H1 (cell line): ENCODE data around the gene ARMC7. TPM values are rescaled to one million over a fixed set of nuclear protein-coding genes. Genes with fewer than 3 reads are reported as not detected.

Source experiments
- CTCF ChIA-PET: fragments of 300-600 bp; sonication (Branson Sonifier 250); formaldehyde crosslinking; loops from one replicate; lab custom pipeline; 2021; ENCODE audit not compliant: partially characterized antibody; lab: Charles Lee
- POLR2A ChIA-PET: fragments of 300-600 bp; sonication (Branson Sonifier 250); formaldehyde crosslinking; loops from one replicate; lab custom pipeline; 2021; ENCODE audit warnings: inconsistent platforms; ENCODE audit not compliant: partially characterized antibody; lab: Charles Lee
- DNase-seq, 2 experiments: peaks; one replicate each; pipeline versions ENCODE4 v3.0.0 to v3.0.0-alpha.2; 2010 to 2022; ENCODE audit warnings: low spot score in 2 of 2, low read depth in 1 of 2, mixed read lengths in 1 of 2
- FAIRE-seq: peaks from 2 replicates; lab custom pipeline; 2011; peaks lifted over from hg19 to GRCh38; lab: Jason Lieb, UNC
- H2AFZ ChIP-seq: 2 replicates; pipeline ENCODE4 v1.8.1; 2012; ENCODE audit warnings: low read length, inconsistent platforms
- H2AK5ac ChIP-seq: 2 replicates; pipeline ENCODE4 v1.6.1; 2013; ENCODE audit warnings: low read depth, low read length
- H2BK120ac ChIP-seq: replicated peaks from 2 replicates; pipeline ENCODE3; 2013; ENCODE audit warnings: low read depth, low read length, inconsistent platforms
- H2BK12ac ChIP-seq: 2 replicates; pipeline ENCODE4 v1.6.1; 2013; ENCODE audit warnings: low read depth, low read length
- H2BK15ac ChIP-seq: 2 replicates; pipeline ENCODE4 v1.6.1; 2013; ENCODE audit warnings: low read length
- H2BK20ac ChIP-seq: 2 replicates; pipeline ENCODE4 v1.6.1; 2013; ENCODE audit warnings: low read length
- H2BK5ac ChIP-seq: 2 replicates; pipeline ENCODE4 v1.6.1; 2013; ENCODE audit warnings: low read depth, low read length
- H3K14ac ChIP-seq: 2 replicates; pipeline ENCODE4 v1.6.1; 2013; ENCODE audit warnings: inconsistent platforms; ENCODE audit not compliant: insufficient read length
- H3K18ac ChIP-seq: 2 replicates; pipeline ENCODE4 v1.6.1; 2013; ENCODE audit warnings: low read length; ENCODE audit errors: extremely low read depth
- H3K23ac ChIP-seq: 2 replicates; pipeline ENCODE4 v1.6.1; 2013; ENCODE audit warnings: inconsistent platforms; ENCODE audit not compliant: insufficient read length
- H3K23me2 ChIP-seq: 2 replicates; pipeline ENCODE4 v1.6.1; 2013; ENCODE audit warnings: low read depth, low read length
- H3K27ac ChIP-seq: 2 replicates; pipeline ENCODE4 v1.6.1; 2011; ENCODE audit warnings: low read depth, low read length, inconsistent platforms
- H3K27me3 ChIP-seq, 4 experiments: replicated peaks in 1 of 4; 1 replicate in 1 of 4; 2 replicates in 3 of 4; pipeline versions ENCODE4 v1.6.1 to v1.8.1; 2011 to 2013; ENCODE audit warnings: low read length in 3 of 4, mild to moderate bottlenecking in 3 of 4, inconsistent platforms in 2 of 4, mixed read lengths in 2 of 4, moderate library complexity in 1 of 4; ENCODE audit not compliant: control insufficient read depth in 3 of 4, insufficient read depth in 3 of 4; ENCODE audit errors: extremely low read depth in 1 of 4
- H3K36me3 ChIP-seq, 4 experiments: 2 replicates each; pipeline versions ENCODE4 v1.6.1 to v1.8.1; 2011 to 2013; ENCODE audit warnings: mild to moderate bottlenecking in 4 of 4, low read length in 3 of 4, moderate library complexity in 2 of 4, control low read depth in 1 of 4, inconsistent platforms in 1 of 4; ENCODE audit not compliant: insufficient read depth in 4 of 4, control insufficient read depth in 2 of 4
- H3K4ac ChIP-seq: replicated peaks from 2 replicates; pipeline ENCODE3; 2013; ENCODE audit warnings: low read length, low read depth, mixed read lengths, inconsistent platforms; ENCODE audit not compliant: insufficient read length
- H3K4me1 ChIP-seq, 4 experiments: replicated peaks in 1 of 4; 1 replicate in 1 of 4; 2 replicates in 3 of 4; pipeline versions ENCODE4 v1.6.1 to v1.8.1; 2011 to 2013; ENCODE audit warnings: low read length in 3 of 4, inconsistent platforms in 2 of 4, mixed read lengths in 1 of 4; ENCODE audit not compliant: insufficient read depth in 4 of 4, control insufficient read depth in 3 of 4
- H3K4me2 ChIP-seq, 2 experiments: 2 replicates each; pipeline versions ENCODE4 v1.6.1 to v1.8.1; 2011 to 2013; ENCODE audit warnings: low read depth in 2 of 2, low read length in 2 of 2, control low read depth in 1 of 2, inconsistent platforms in 1 of 2, mild to moderate bottlenecking in 1 of 2; ENCODE audit not compliant: insufficient read depth in 1 of 2
- H3K4me3 ChIP-seq, 4 experiments: fragments of 200-600, 300-600 bp in 1 of 4; sonication (generic), shearing (Covaris generic), sonication (Bioruptor Twin) in 1 of 4; 2 replicates each; pipeline versions ENCODE4 v1.5.1 to v1.8.1; 2011 to 2016; ENCODE audit warnings: low read length in 4 of 4, low read depth in 3 of 4, control low read depth in 2 of 4, inconsistent platforms in 2 of 4, mild to moderate bottlenecking in 2 of 4, mixed read lengths in 1 of 4, moderate library complexity in 1 of 4; ENCODE audit not compliant: insufficient read depth in 2 of 4; ENCODE audit errors: extremely low read depth in 1 of 4
- H3K56ac ChIP-seq: replicated peaks from 2 replicates; pipeline ENCODE3; 2013; ENCODE audit warnings: low read depth, mild to moderate bottlenecking, mixed read lengths, low read length, inconsistent platforms; ENCODE audit not compliant: insufficient read length
- H3K79me1 ChIP-seq: 2 replicates; pipeline ENCODE4 v1.6.1; 2013; ENCODE audit warnings: low read depth, low read length, control low read depth
- H3K79me2 ChIP-seq, 2 experiments: 2 replicates each; pipeline versions ENCODE4 v1.6.1 to v1.8.1; 2012 to 2013; ENCODE audit warnings: low read length in 2 of 2, mild to moderate bottlenecking in 2 of 2, inconsistent platforms in 1 of 2; ENCODE audit not compliant: insufficient read depth in 2 of 2, control insufficient read depth in 1 of 2
- H3K9ac ChIP-seq, 4 experiments: replicated peaks in 1 of 4; 1 replicate in 1 of 4; 2 replicates in 3 of 4; pipeline versions ENCODE4 v1.6.1 to v1.8.1; 2011 to 2013; ENCODE audit warnings: low read depth in 3 of 4, low read length in 3 of 4, control low read depth in 2 of 4, mild to moderate bottlenecking in 2 of 4, moderate library complexity in 2 of 4, inconsistent platforms in 1 of 4; ENCODE audit errors: extremely low read depth in 1 of 4
- H3K9me3 ChIP-seq, 2 experiments: 2 replicates each; pipeline versions ENCODE4 v1.6.1 to v1.8.1; 2012 to 2013; ENCODE audit warnings: mild to moderate bottlenecking in 2 of 2, moderate library complexity in 2 of 2, control low read depth in 1 of 2, inconsistent platforms in 1 of 2, low read depth in 1 of 2, low read length in 1 of 2, mixed read lengths in 1 of 2; ENCODE audit not compliant: insufficient read depth in 2 of 2
- H4K20me1 ChIP-seq, 2 experiments: replicated peaks in 1 of 2; 2 replicates each; pipeline versions ENCODE3 to v1.8.1; 2011 to 2013; ENCODE audit warnings: inconsistent platforms in 2 of 2, low read length in 2 of 2, mild to moderate bottlenecking in 1 of 2; ENCODE audit not compliant: insufficient read depth in 2 of 2, control insufficient read depth in 1 of 2
- H4K5ac ChIP-seq: 2 replicates; pipeline ENCODE4 v1.6.1; 2013; ENCODE audit warnings: low read length, low read depth, mixed read lengths, inconsistent platforms; ENCODE audit not compliant: insufficient read length
- H4K8ac ChIP-seq: 2 replicates; pipeline ENCODE4 v1.8.0; 2013; ENCODE audit warnings: mild to moderate bottlenecking, moderate library complexity, low read length, inconsistent platforms; ENCODE audit not compliant: insufficient read depth; ENCODE audit errors: extremely low read depth
- H4K91ac ChIP-seq: replicated peaks from 2 replicates; pipeline ENCODE3; 2013; ENCODE audit warnings: low read length, mixed read lengths, inconsistent platforms; ENCODE audit not compliant: insufficient read length
- ASH2L ChIP-seq: fragments of 200-600, 300-600 bp; sonication (generic); IDR thresholded peaks from one replicate; pipeline ENCODE4 v1.7.1; 2017; ENCODE audit warnings: low read length
- WGBS, 2 experiments: shearing (Covaris generic) in 1 of 2; methylation state at CpG; one replicate each; pipeline versions ENCODE4 v1.1.6 to v1.1.7; 2013 to 2015; ENCODE audit warnings: low lambda C conversion rate in 2 of 2, mixed read lengths in 2 of 2, inconsistent platforms in 1 of 2, low coverage in 1 of 2, missing lambda C conversion rate in 1 of 2; ENCODE audit not compliant: insufficient replicate concordance in 2 of 2, insufficient coverage in 1 of 2, insufficient read length in 1 of 2; ENCODE audit errors: extremely low coverage in 1 of 2, missing lambda C conversion rate in 1 of 2; 5-methylcytosine and 5-hydroxymethylcytosine counted together
- polyA plus RNA-seq, 7 experiments: library from polyadenylated mRNA; depleted of rRNA in 3 of 7; stranded (reverse) in 5 of 7; unstranded in 2 of 7; fragments of >200 nt in 5 of 7; fragments of 200-250 nt in 2 of 7; gene quantifications; 1 replicate in 5 of 7; 2 replicates in 1 of 7; 4 replicates in 1 of 7; pipeline versions ENCODE4 v1.2.1 to v1.2.3, GENCODE V29; 2011 to 2013; ENCODE audit warnings: missing spikeins in 2 of 7, mixed read lengths in 2 of 7
- total RNA-seq: library from RNA; stranded (reverse); fragmentation: NEBNext Ultra II Directional; extraction: Animal tissue kit (Norgen Biotek cat#: 25700); gene quantifications from 2 replicates; pipeline ENCODE4 v1.2.1, GENCODE V29; 2021

ARMC7 gene
- total and polyA plus RNA-seq, 2 of the 8 experiments (the other 6 are each of a cell fraction or from before 2014, with no cell fraction given): 9.8 to 13.6 TPM

- Histone ChIP-seq H3K23ac (no peak overlapping the region), H4K8ac (no peak overlapping the region; the same call in 1 of the 2 replicates), H2AK5ac (0 out of 2 replicates have a peak overlapping the region, but pooled peaks have one; percentile 13), H3K36me3 (peaks cover 0 to 3% (median 1%) of the 10 kb centered on the region in 4 experiments; a peak in 3 of 8 replicates), H3K79me1 (peaks cover 7% of the 10 kb centered on the region), H3K14ac (no peak overlapping the region), H4K20me1 (peaks cover 0 to 5% of the 10 kb centered on the region in 2 experiments), H3K4ac (no peak overlapping the region), H3K18ac (no peak overlapping the region), H3K9me3 (no peaks in the 10 kb centered on the region; a peak in 1 of 4 replicates), H4K5ac (no peak overlapping the region), H3K9ac (no peak overlapping the region), H3K4me3 (no peak overlapping the region), H2AFZ (no peak overlapping the region), H3K27me3 (no peaks in the 10 kb centered on the region), H3K23me2 (peaks cover 4% of the 10 kb centered on the region), H2BK12ac (no peak overlapping the region), H3K79me2 (peaks cover 0 to 7% of the 10 kb centered on the region in 2 experiments; a peak in 2 of 4 replicates), H2BK20ac (no peak overlapping the region), H2BK5ac (no peak overlapping the region), H4K91ac (no peak overlapping the region), H2BK120ac (no peak overlapping the region), H3K27ac (no peak overlapping the region), H3K4me1 (peaks cover 0 to 17% (median 12%) of the 10 kb centered on the region in 4 experiments; a peak in 6 of 7 replicates), H2BK15ac (no peak overlapping the region), H3K56ac (no peak overlapping the region), H3K4me2 (no peak overlapping the region)
- no peak for FAIRE-seq
- ChIA-PET POLR2A (interaction anchor here (0.9 to 1.4 kb wide), 6 partner anchors 16 to 60 kb away, joined by 3 to 5 read pairs (median 3); partner anchors contain the start of gene JPT1), CTCF (interaction anchor here (0.6 to 6.8 kb wide), 9 partner anchors 11 to 176 kb away, joined by 3 to 60 read pairs (median 4); partner anchors contain the start of genes MIF4GD and NT5C)
- WGBS, 2 experiments: 92% methylated on average over 16 of the region's 16 CpGs; no CpG with 5 or more reads in 1 of the 2 experiments
- DNase-seq: no peak
- no peak for TF ChIP-seq ASH2L
Observed at GRCh38 chr17:75094871-75095399, 14.8 kb upstream of the ARMC7 start.
